H9 (cell line): ENCODE results near the gene NAGPA. TPM values are rescaled to one million over a fixed set of nuclear protein-coding genes. Genes with fewer than 3 reads are reported as not detected.

Experiments used
- DNase-seq: peaks from one replicate; pipeline ENCODE4 v3.0.0-alpha.2; 2017
- H2AFZ ChIP-seq: one replicate; pipeline ENCODE4 v1.6.1; 2013; ENCODE audit warnings: mild to moderate bottlenecking, low read length, control low read depth, moderate library complexity
- H2AK5ac ChIP-seq: 2 replicates; pipeline ENCODE4 v1.6.1; 2013; ENCODE audit warnings: low read length, control low read depth, mixed read lengths; ENCODE audit not compliant: insufficient read length
- H2BK120ac ChIP-seq: one replicate; pipeline ENCODE4 v1.6.1; 2013; ENCODE audit warnings: low read depth, mild to moderate bottlenecking, low read length, control low read depth, inconsistent platforms; ENCODE audit not compliant: poor library complexity, severe bottlenecking
- H2BK12ac ChIP-seq: 2 replicates; pipeline ENCODE4 v1.6.1; 2013; ENCODE audit warnings: low read length, control low read depth, mixed read lengths, low read depth; ENCODE audit not compliant: insufficient read length
- H2BK15ac ChIP-seq: 2 replicates; pipeline ENCODE4 v1.6.1; 2013; ENCODE audit warnings: low read depth, low read length, control low read depth
- H2BK20ac ChIP-seq: one replicate; pipeline ENCODE4 v1.6.1; 2013; ENCODE audit warnings: low read depth, mild to moderate bottlenecking, low read length, control low read depth, inconsistent platforms; ENCODE audit not compliant: poor library complexity, severe bottlenecking
- H2BK5ac ChIP-seq: 2 replicates; pipeline ENCODE4 v1.6.1; 2013; ENCODE audit warnings: low read length, control low read depth, mixed read lengths; ENCODE audit not compliant: insufficient read length
- H3K14ac ChIP-seq: 2 replicates; pipeline ENCODE4 v1.6.1; 2013; ENCODE audit warnings: low read length, control low read depth; ENCODE audit not compliant: insufficient read depth
- H3K18ac ChIP-seq: 2 replicates; pipeline ENCODE4 v1.6.1; 2013; ENCODE audit warnings: low read depth, mild to moderate bottlenecking, mixed read lengths, low read length, control low read depth; ENCODE audit not compliant: insufficient read length
- H3K23ac ChIP-seq: 2 replicates; pipeline ENCODE4 v1.6.1; 2013; ENCODE audit warnings: low read length, control low read depth, mixed read lengths, low read depth; ENCODE audit not compliant: insufficient read length
- H3K23me2 ChIP-seq: 2 replicates; pipeline ENCODE4 v1.6.1; 2013; ENCODE audit warnings: low read depth, mild to moderate bottlenecking, mixed read lengths, low read length, control low read depth; ENCODE audit not compliant: insufficient read length, poor library complexity, severe bottlenecking
- H3K27ac ChIP-seq: 2 replicates; pipeline ENCODE4 v1.5.1; 2013; ENCODE audit warnings: low read length, control low read depth, mixed read lengths, low read depth; ENCODE audit not compliant: insufficient read length
- H3K27me3 ChIP-seq: 2 replicates; pipeline ENCODE4 v1.6.1; 2013; ENCODE audit warnings: low read length, control low read depth, inconsistent platforms; ENCODE audit not compliant: insufficient read depth
- H3K4ac ChIP-seq: 2 replicates; pipeline ENCODE4 v1.6.1; 2013; ENCODE audit warnings: low read depth, mild to moderate bottlenecking, control low read depth, inconsistent platforms, low read length, moderate library complexity
- H3K4me1 ChIP-seq: 2 replicates; pipeline ENCODE4 v1.6.1; 2013; ENCODE audit warnings: low read length, control low read depth, inconsistent platforms; ENCODE audit not compliant: insufficient read depth
- H3K4me2 ChIP-seq: 2 replicates; pipeline ENCODE4 v1.6.1; 2013; ENCODE audit warnings: low read length, control low read depth, mixed read lengths; ENCODE audit not compliant: insufficient read length, insufficient read depth
- H3K56ac ChIP-seq: 2 replicates; pipeline ENCODE4 v1.6.1; 2013; ENCODE audit warnings: low read depth, mild to moderate bottlenecking, mixed read lengths, low read length, control low read depth; ENCODE audit not compliant: insufficient read length
- H3K79me1 ChIP-seq: 2 replicates; pipeline ENCODE4 v1.6.1; 2013; ENCODE audit warnings: low read depth, mild to moderate bottlenecking, moderate library complexity, low read length, control low read depth, inconsistent platforms; ENCODE audit not compliant: insufficient read depth, poor library complexity, severe bottlenecking
- H3K79me2 ChIP-seq: 2 replicates; pipeline ENCODE4 v1.6.1; 2013; ENCODE audit warnings: low read length, control low read depth, inconsistent platforms; ENCODE audit not compliant: insufficient read depth
- H3K9ac ChIP-seq: 2 replicates; pipeline ENCODE4 v1.6.1; 2013; ENCODE audit warnings: low read length, control low read depth, mixed read lengths; ENCODE audit not compliant: insufficient read length; ENCODE audit errors: extremely low read depth
- H3K9me3 ChIP-seq: one replicate; pipeline ENCODE4 v1.6.1; 2013; ENCODE audit warnings: low read depth, low read length, inconsistent platforms; ENCODE audit not compliant: control insufficient read depth
- H3T11ph ChIP-seq: one replicate; pipeline ENCODE4 v1.6.1; 2013; ENCODE audit warnings: mild to moderate bottlenecking, low read length, control low read depth, inconsistent platforms
- H4K20me1 ChIP-seq: one replicate; pipeline ENCODE4 v1.6.1; 2013; ENCODE audit not compliant: control insufficient read depth, insufficient read length, insufficient read depth
- H4K5ac ChIP-seq: 2 replicates; pipeline ENCODE4 v1.6.1; 2013; ENCODE audit warnings: low read depth, mild to moderate bottlenecking, mixed read lengths, low read length, control low read depth; ENCODE audit not compliant: insufficient read length
- H4K8ac ChIP-seq: replicated peaks from 2 replicates; pipeline ENCODE4 v1.6.1; 2013; ENCODE audit warnings: low read length, control low read depth, mixed read lengths, low read depth; ENCODE audit not compliant: insufficient read length
- H4K91ac ChIP-seq: 2 replicates; pipeline ENCODE4 v1.6.1; 2013; ENCODE audit warnings: low read depth, mild to moderate bottlenecking, moderate library complexity, mixed read lengths, low read length, control low read depth; ENCODE audit not compliant: insufficient read length
- H3K27ac Mint-ChIP-seq, 3 experiments: 2 replicates in 2 of 3; 3 replicates in 1 of 3; pipeline ENCODE4 v1.8.0; 2020 to 2021; ENCODE audit warnings: mixed read lengths in 3 of 3, mild to moderate bottlenecking in 1 of 3, moderate library complexity in 1 of 3
- H3K27me3 Mint-ChIP-seq: 2 replicates; pipeline ENCODE4 v1.8.0; 2021; ENCODE audit warnings: low read depth, mild to moderate bottlenecking, moderate library complexity, mixed read lengths
- H3K36me3 Mint-ChIP-seq, 3 experiments: 2 replicates in 2 of 3; 3 replicates in 1 of 3; pipeline ENCODE4 v1.8.0; 2020 to 2021; ENCODE audit warnings: low read depth in 3 of 3, mixed read lengths in 3 of 3; ENCODE audit not compliant: insufficient read depth in 1 of 3
- H3K4me1 Mint-ChIP-seq, 2 experiments: 2 replicates each; pipeline ENCODE4 v1.8.0; 2020; ENCODE audit warnings: mixed read lengths in 2 of 2
- H3K4me3 Mint-ChIP-seq, 2 experiments: 2 replicates in 1 of 2; 3 replicates in 1 of 2; pipeline ENCODE4 v1.8.0; 2020 to 2021; ENCODE audit warnings: mild to moderate bottlenecking in 2 of 2, mixed read lengths in 2 of 2, moderate library complexity in 1 of 2
- H3K9me3 Mint-ChIP-seq, 2 experiments: 2 replicates in 1 of 2; 3 replicates in 1 of 2; pipeline ENCODE4 v1.8.0; 2020; ENCODE audit warnings: mild to moderate bottlenecking in 2 of 2, mixed read lengths in 2 of 2, moderate library complexity in 1 of 2
- CTCF ChIP-seq: fragments of 200-600 bp; sonication (generic); conservative IDR thresholded peaks from 3 replicates; pipeline ENCODE4 v1.8.0; 2021; ENCODE audit warnings: antibody characterized with exemption, mild to moderate bottlenecking
- WGBS: extraction: QIAGEN DNeasy Blood & Tissue Kit; methylation state at CpG from one replicate; pipeline ENCODE4 v1.1.7; 2013; ENCODE audit warnings: missing lambda C conversion rate, low lambda C conversion rate, mixed read lengths; ENCODE audit not compliant: insufficient read length; ENCODE audit errors: extremely low coverage; 5-methylcytosine and 5-hydroxymethylcytosine counted together
- total RNA-seq: library from RNA; stranded (reverse); gene quantifications from 2 replicates; pipeline ENCODE4 v1.2.1, GENCODE V29; 2021

Gene NAGPA
- total RNA-seq, 1 experiment from 2014 or later = 12.1 TPM

- H2AK5ac ChIP-seq = no peak overlapping the region
- no peak overlapping the region for H2AFZ ChIP-seq
- Mint-ChIP-seq H3K4me1 (peaks cover 4 to 9% of the 10 kb centered on the region in 2 experiments; a peak in 3 of 4 replicates), H3K36me3 (no peaks in the 10 kb centered on the region), H3K4me3 (no peak overlapping the region), H3K9me3 (no peaks in the 10 kb centered on the region), H3K27ac (no peak overlapping the region), H3K27me3 (peaks cover 6% of the 10 kb centered on the region)
- no peaks in the 10 kb centered on the region for H3K79me2 ChIP-seq
- H3K23me2 ChIP-seq = no peaks in the 10 kb centered on the region
- no CpG with 5 or more reads among the region's 8 CpGs for WGBS
- H3K9me3 ChIP-seq = no peaks in the 10 kb centered on the region
- H3K4me1 ChIP-seq = no peaks in the 10 kb centered on the region
- no peak overlapping the region for H3K4ac ChIP-seq
- no peak overlapping the region for H3K18ac ChIP-seq
- H3K4me2 ChIP-seq = no peak overlapping the region
- H3T11ph ChIP-seq = no peak overlapping the region
- H3K23ac ChIP-seq = no peak overlapping the region
- H4K5ac ChIP-seq = no peak overlapping the region
- no peak overlapping the region for H4K91ac ChIP-seq
- no peak overlapping the region; the same call in 1 of the 2 replicates for H2BK15ac ChIP-seq
- H3K56ac ChIP-seq = no peak overlapping the region
- H3K27me3 ChIP-seq = no peaks in the 10 kb centered on the region
- H3K14ac ChIP-seq = no peak overlapping the region; the same call in 1 of the 2 replicates
- no peak overlapping the region for H2BK20ac ChIP-seq
- no peak overlapping the region for H3K27ac ChIP-seq
- H2BK5ac ChIP-seq = no peak overlapping the region
- H3K79me1 ChIP-seq = no peaks in the 10 kb centered on the region
- DNase-seq = no peak
- H2BK120ac ChIP-seq = no peak overlapping the region
- no peaks in the 10 kb centered on the region for H4K20me1 ChIP-seq
- no peak overlapping the region for H4K8ac ChIP-seq
- no peak for TF ChIP-seq CTCF
- H3K9ac ChIP-seq = no peak overlapping the region
- H2BK12ac ChIP-seq = no peak overlapping the region
Measured at GRCh38 chr16:5044011-5044540, 10.3 kb upstream of the NAGPA start.
